ENCODE measurements around the gene NDUFS8.

The NDUFS8 gene

DNA sequence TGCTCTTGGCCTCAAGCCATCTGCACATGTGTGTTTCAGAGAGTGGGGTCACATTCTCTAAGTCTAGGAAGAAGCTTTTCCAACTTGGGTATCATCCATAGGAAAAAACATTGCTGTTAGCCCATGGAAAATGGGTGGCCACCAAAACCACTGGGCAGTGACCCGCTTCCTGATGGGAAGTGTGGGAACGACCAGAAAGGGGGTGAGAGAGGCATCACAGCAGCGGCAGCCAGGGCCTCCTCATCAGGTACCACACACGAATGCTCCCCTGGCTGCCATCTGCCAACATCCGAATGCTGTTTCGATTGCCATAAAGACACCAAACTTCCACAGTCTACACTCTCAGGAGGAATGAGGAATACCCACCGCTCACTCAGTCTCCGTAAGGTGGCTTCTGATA lies 50.4 kb downstream of the NDUFS8 start:
- no peak for DNase-seq (ENCODE audit: low read depth)

DNA sequence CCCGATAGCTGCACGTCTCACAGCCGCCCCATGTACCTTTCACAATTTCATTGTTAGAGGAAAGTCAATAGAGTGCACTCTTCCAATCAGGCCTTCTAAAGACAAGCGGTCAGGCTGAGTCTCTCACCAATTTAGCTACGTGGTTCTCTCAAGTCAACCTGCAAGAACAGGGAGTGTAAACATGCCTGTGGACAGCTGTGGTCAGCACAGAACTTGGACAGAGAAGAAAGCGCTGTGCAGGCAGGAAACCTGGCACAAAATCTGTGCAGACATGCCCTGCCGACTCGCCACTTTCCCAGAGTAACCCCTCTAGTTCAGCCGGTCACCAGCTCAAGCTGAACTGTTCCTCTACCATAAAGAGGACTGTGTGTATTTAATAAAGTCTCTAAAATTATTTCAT lies 51.2 kb downstream of the NDUFS8 start:
- DNase-seq (ENCODE audit: low read depth): no peak

DNA sequence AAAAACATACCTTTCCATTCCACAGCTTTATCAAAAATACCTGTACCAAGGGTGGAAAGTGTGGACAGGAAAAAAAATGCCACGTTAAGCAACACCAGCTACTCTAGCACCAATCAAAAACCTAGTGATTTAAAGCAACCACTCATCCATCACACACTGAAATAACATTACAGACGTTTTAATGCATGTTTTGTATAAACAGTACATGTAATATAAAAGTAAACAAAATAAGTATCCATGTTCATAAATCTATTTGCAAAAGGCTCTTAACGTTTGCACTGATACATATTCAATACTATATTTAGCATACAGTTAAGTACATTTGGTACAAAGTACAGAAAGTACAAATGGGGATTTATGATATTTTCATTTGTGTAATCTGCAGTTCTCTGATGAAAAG lies 52.0 kb downstream of the NDUFS8 start:
- DNase-seq (ENCODE audit: low read depth): no peak

DNA sequence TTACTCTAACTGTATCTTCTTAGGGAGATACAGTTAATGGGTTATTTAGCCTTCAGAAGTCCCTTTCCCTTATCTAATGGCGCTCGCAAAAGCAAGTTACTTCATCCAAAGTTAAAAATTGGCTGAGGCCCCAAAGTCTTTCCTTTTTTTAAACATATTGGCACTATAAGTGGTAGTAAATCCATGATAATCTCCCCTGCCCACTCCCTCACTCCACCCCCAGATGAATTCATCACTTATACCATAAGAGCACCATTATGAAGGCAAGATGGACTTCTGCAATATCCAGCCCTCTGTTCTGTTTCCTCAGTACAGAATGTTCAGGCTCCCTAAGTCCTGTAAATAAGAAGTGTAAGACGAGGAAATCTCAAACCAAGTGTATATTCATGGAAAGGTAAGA lies 53.0 kb downstream of the NDUFS8 start:
- DNase-seq (ENCODE audit: low read depth): no peak

All from CMK (cell line).